ENCODE data around the gene PPP4R3B.

The PPP4R3B gene

GRCh38 chr2:55617175-55618024, at the start of gene PPP4R3B:
Gene PPP4R3B, minus strand, starts transcription at chr2:55617622. Its CDS starts 337 bp downstream, at chr2:55617285.
- Histone ChIP-seq H3K36me3 (ENCODE audit: control insufficient read depth in 5 of 5, insufficient read depth in 5 of 5, low read length in 5 of 5) (peaks cover 11 to 22% (median 18%) of the 10 kb centered on the region in 5 donors), H3K9ac (ENCODE audit: low read length in 5 of 5) (peak within 1 kb of the TSS; percentile 99 to 100 (median 100)), H3K27me3 (ENCODE audit: control insufficient read depth in 5 of 5, insufficient read depth in 4 of 5, low read length in 5 of 5) (no peaks in the 10 kb centered on the region), H3K4me1 (ENCODE audit: control insufficient read depth in 5 of 5, insufficient read depth in 5 of 5, low read length in 5 of 5) (peaks cover 6 to 57% (median 44%) of the 10 kb centered on the region in 5 donors), H3K4me3 (ENCODE audit: low read depth in 1 of 5, low read length in 5 of 5) (peak within 1 kb of the TSS; percentile 99 to 100 (median 100)), H3K9me3 (ENCODE audit: control insufficient read depth in 5 of 5, low read length in 5 of 5) (no peaks in the 10 kb centered on the region), H3K27ac (ENCODE audit: low read depth, low read length) (peak within 1 kb of the TSS; percentile 99)

GRCh38 chr2:55653255-55653654, 35.8 kb upstream of the PPP4R3B start:
- Histone ChIP-seq H3K36me3 (ENCODE audit: control insufficient read depth in 5 of 5, insufficient read depth in 5 of 5, low read length in 5 of 5) (peaks cover 11 to 38% (median 19%) of the 10 kb centered on the region in 5 donors), H3K4me1 (ENCODE audit: control insufficient read depth in 5 of 5, insufficient read depth in 5 of 5, low read length in 5 of 5) (no peaks in the 10 kb centered on the region), H3K9ac (ENCODE audit: low read length in 5 of 5) (no peak overlapping the region), H3K27ac (ENCODE audit: low read depth, low read length) (no peak overlapping the region), H3K27me3 (ENCODE audit: control insufficient read depth in 5 of 5, insufficient read depth in 4 of 5, low read length in 5 of 5) (no peaks in the 10 kb centered on the region), H3K4me3 (ENCODE audit: low read depth in 1 of 5, low read length in 5 of 5) (no peak overlapping the region), H3K9me3 (ENCODE audit: control insufficient read depth in 5 of 5, low read length in 5 of 5) (no peaks in the 10 kb centered on the region)

- Histone ChIP-seq H3K4me3 (ENCODE audit: low read depth in 1 of 5, low read length in 5 of 5) (no peak overlapping the region), H3K27me3 (ENCODE audit: control insufficient read depth in 5 of 5, insufficient read depth in 4 of 5, low read length in 5 of 5) (no peaks in the 10 kb centered on the region), H3K9me3 (ENCODE audit: control insufficient read depth in 5 of 5, low read length in 5 of 5) (no peaks in the 10 kb centered on the region), H3K9ac (ENCODE audit: low read length in 5 of 5) (no peak overlapping the region), H3K36me3 (ENCODE audit: control insufficient read depth in 5 of 5, insufficient read depth in 5 of 5, low read length in 5 of 5) (peaks cover 10 to 48% (median 20%) of the 10 kb centered on the region in 5 donors), H3K27ac (ENCODE audit: low read depth, low read length) (no peak overlapping the region), H3K4me1 (ENCODE audit: control insufficient read depth in 5 of 5, insufficient read depth in 5 of 5, low read length in 5 of 5) (no peaks in the 10 kb centered on the region)
Observed at GRCh38 chr2:55649211-55649610, 31.8 kb upstream of the PPP4R3B start.

- Histone ChIP-seq H3K4me1 (ENCODE audit: control insufficient read depth in 5 of 5, insufficient read depth in 5 of 5, low read length in 5 of 5) (no peaks in the 10 kb centered on the region), H3K27ac (ENCODE audit: low read depth, low read length) (no peak overlapping the region), H3K36me3 (ENCODE audit: control insufficient read depth in 5 of 5, insufficient read depth in 5 of 5, low read length in 5 of 5) (peaks cover 17 to 45% (median 34%) of the 10 kb centered on the region in 5 donors), H3K4me3 (ENCODE audit: low read depth in 1 of 5, low read length in 5 of 5) (no peak overlapping the region), H3K27me3 (ENCODE audit: control insufficient read depth in 5 of 5, insufficient read depth in 4 of 5, low read length in 5 of 5) (no peaks in the 10 kb centered on the region), H3K9me3 (ENCODE audit: control insufficient read depth in 5 of 5, low read length in 5 of 5) (no peaks in the 10 kb centered on the region), H3K9ac (ENCODE audit: low read length in 5 of 5) (no peak overlapping the region)
Observed at GRCh38 chr2:55636831-55637230, 19.4 kb upstream of the PPP4R3B start.

GRCh38 chr2:55628931-55629330, 11.5 kb upstream of the PPP4R3B start:
- H3K4me3 ChIP-seq (ENCODE audit: low read depth in 1 of 5, low read length in 5 of 5), result no peak overlapping the region
- no peaks in the 10 kb centered on the region for H3K9me3 ChIP-seq (ENCODE audit: control insufficient read depth in 5 of 5, low read length in 5 of 5)
- no peaks in the 10 kb centered on the region for H3K27me3 ChIP-seq (ENCODE audit: control insufficient read depth in 5 of 5, insufficient read depth in 4 of 5, low read length in 5 of 5)
- peaks cover 0 to under 1% (median 0%) of the 10 kb centered on the region in 5 donors for H3K4me1 ChIP-seq (ENCODE audit: control insufficient read depth in 5 of 5, insufficient read depth in 5 of 5, low read length in 5 of 5)
- no peak overlapping the region for H3K27ac ChIP-seq (ENCODE audit: low read depth, low read length)
- no peak overlapping the region for H3K9ac ChIP-seq (ENCODE audit: low read length in 5 of 5)
- H3K36me3 ChIP-seq (ENCODE audit: control insufficient read depth in 5 of 5, insufficient read depth in 5 of 5, low read length in 5 of 5), result peaks cover 0 to 10% (median 4%) of the 10 kb centered on the region in 5 donors

GRCh38 chr2:55627915-55628314, 10.5 kb upstream of the PPP4R3B start:
- Histone ChIP-seq H3K27ac (ENCODE audit: low read depth, low read length) (no peak overlapping the region), H3K9me3 (ENCODE audit: control insufficient read depth in 5 of 5, low read length in 5 of 5) (no peaks in the 10 kb centered on the region), H3K36me3 (ENCODE audit: control insufficient read depth in 5 of 5, insufficient read depth in 5 of 5, low read length in 5 of 5) (peaks cover 0 to 9% (median 4%) of the 10 kb centered on the region in 5 donors), H3K4me3 (ENCODE audit: low read depth in 1 of 5, low read length in 5 of 5) (no peak overlapping the region), H3K4me1 (ENCODE audit: control insufficient read depth in 5 of 5, insufficient read depth in 5 of 5, low read length in 5 of 5) (peaks cover 0 to 4% (median 0%) of the 10 kb centered on the region in 5 donors), H3K27me3 (ENCODE audit: control insufficient read depth in 5 of 5, insufficient read depth in 4 of 5, low read length in 5 of 5) (no peaks in the 10 kb centered on the region), H3K9ac (ENCODE audit: low read length in 5 of 5) (no peak overlapping the region)

- Histone ChIP-seq H3K4me3 (ENCODE audit: low read depth in 1 of 5, low read length in 5 of 5) (no peak overlapping the region), H3K9me3 (ENCODE audit: control insufficient read depth in 5 of 5, low read length in 5 of 5) (no peaks in the 10 kb centered on the region), H3K4me1 (ENCODE audit: control insufficient read depth in 5 of 5, insufficient read depth in 5 of 5, low read length in 5 of 5) (peaks cover 6 to 45% (median 32%) of the 10 kb centered on the region in 5 donors), H3K36me3 (ENCODE audit: control insufficient read depth in 5 of 5, insufficient read depth in 5 of 5, low read length in 5 of 5) (peaks cover 0 to 10% (median 6%) of the 10 kb centered on the region in 5 donors), H3K27me3 (ENCODE audit: control insufficient read depth in 5 of 5, insufficient read depth in 4 of 5, low read length in 5 of 5) (no peaks in the 10 kb centered on the region), H3K9ac (ENCODE audit: low read length in 5 of 5) (no peak overlapping the region), H3K27ac (ENCODE audit: low read depth, low read length) (no peak overlapping the region)
Observed at GRCh38 chr2:55621802-55622201, 4.4 kb upstream of the PPP4R3B start.

- peak overlapping the region in 1 of 5 donors; percentile 29 for H3K4me3 ChIP-seq (ENCODE audit: low read depth in 1 of 5, low read length in 5 of 5)
Observed at GRCh38 chr2:55620123-55620779, 2.8 kb upstream of the PPP4R3B start.

GRCh38 chr2:55618275-55619055, 1.0 kb upstream of the PPP4R3B start:
- Histone ChIP-seq H3K27ac (ENCODE audit: low read depth, low read length) (peak overlapping the region; percentile 99), H3K4me1 (ENCODE audit: control insufficient read depth in 5 of 5, insufficient read depth in 5 of 5, low read length in 5 of 5) (peaks cover 6 to 62% (median 44%) of the 10 kb centered on the region in 5 donors), H3K4me3 (ENCODE audit: low read depth in 1 of 5, low read length in 5 of 5) (peak overlapping the region; percentile 94 to 100 (median 99)), H3K9ac (ENCODE audit: low read length in 5 of 5) (peak overlapping the region; percentile 96 to 100 (median 97)), H3K27me3 (ENCODE audit: control insufficient read depth in 5 of 5, insufficient read depth in 4 of 5, low read length in 5 of 5) (no peaks in the 10 kb centered on the region), H3K36me3 (ENCODE audit: control insufficient read depth in 5 of 5, insufficient read depth in 5 of 5, low read length in 5 of 5) (peaks cover 9 to 16% (median 13%) of the 10 kb centered on the region in 5 donors), H3K9me3 (ENCODE audit: control insufficient read depth in 5 of 5, low read length in 5 of 5) (no peaks in the 10 kb centered on the region)

More at GRCh38 chr2:55620123-55620779, 2.8 kb upstream of the PPP4R3B start:
- Histone ChIP-seq H3K9ac (ENCODE audit: low read length in 5 of 5) (peak overlapping the region in 1 of 5 donors; percentile 25), H3K9me3 (ENCODE audit: control insufficient read depth in 5 of 5, low read length in 5 of 5) (no peaks in the 10 kb centered on the region), H3K27me3 (ENCODE audit: control insufficient read depth in 5 of 5, insufficient read depth in 4 of 5, low read length in 5 of 5) (no peaks in the 10 kb centered on the region), H3K27ac (ENCODE audit: low read depth, low read length) (no peak overlapping the region), H3K36me3 (ENCODE audit: control insufficient read depth in 5 of 5, insufficient read depth in 5 of 5, low read length in 5 of 5) (peaks cover 0 to 6% (median 4%) of the 10 kb centered on the region in 5 donors), H3K4me1 (ENCODE audit: control insufficient read depth in 5 of 5, insufficient read depth in 5 of 5, low read length in 5 of 5) (peaks cover 6 to 58% (median 44%) of the 10 kb centered on the region in 5 donors)

All from subcutaneous abdominal adipose tissue (tissue), 5 donors.